HG03139 (cell line): ENCODE measurements around the gene KHK.

Experiments
- ATAC-seq: cut with Tn5 transposase; IDR thresholded peaks from one replicate; pipeline ENCODE4 v1.9.1; 2021; ENCODE audit not compliant: unreplicated experiment

Gene KHK

GRCh38 chr2:27086724-27087593, at the start of gene KHK:
TSS of gene KHK (plus strand) at chr2:27086772. CDS start at chr2:27087260, 488 bp downstream.
- no peak for ATAC-seq

- no peak for ATAC-seq
Observed at GRCh38 chr2:27038012-27038411, 48.6 kb upstream of the KHK start.

GRCh38 chr2:27038631-27039339, 47.8 kb upstream of the KHK start:
- ATAC-seq = no peak

GRCh38 chr2:27039426-27039825, 47.1 kb upstream of the KHK start:
- ATAC-seq = no peak

- no peak for ATAC-seq
Observed at GRCh38 chr2:27039871-27040270, 46.7 kb upstream of the KHK start.

- no peak for ATAC-seq
Observed at GRCh38 chr2:27040282-27040681, 46.3 kb upstream of the KHK start.

GRCh38 chr2:27041752-27042151, 44.8 kb upstream of the KHK start:
- no peak for ATAC-seq

- peak; percentile 46 for ATAC-seq
Observed at GRCh38 chr2:27042159-27042661, 44.4 kb upstream of the KHK start.

GRCh38 chr2:27042985-27043634, 43.5 kb upstream of the KHK start:
- no peak for ATAC-seq

- peak; percentile 10 for ATAC-seq
Observed at GRCh38 chr2:27049422-27050280, 36.9 kb upstream of the KHK start.

GRCh38 chr2:27050281-27050995, 36.1 kb upstream of the KHK start:
- ATAC-seq = peak; percentile 41

GRCh38 chr2:27050996-27051901, 35.3 kb upstream of the KHK start, which contains the start of gene AGBL5:
TSS of gene AGBL5 (plus strand) at chr2:27051668. CDS start at chr2:27052959, 1,291 bp downstream.
- peak; percentile 57 for ATAC-seq

- ATAC-seq = no peak
Observed at GRCh38 chr2:27051902-27052645, 34.5 kb upstream of the KHK start.

- no peak for ATAC-seq
Observed at GRCh38 chr2:27053321-27053720, 33.3 kb upstream of the KHK start.

- no peak for ATAC-seq
Observed at GRCh38 chr2:27053776-27054175, 32.8 kb upstream of the KHK start.

GRCh38 chr2:27054721-27055120, 31.9 kb upstream of the KHK start:
- ATAC-seq = no peak

GRCh38 chr2:27057184-27057583, 29.4 kb upstream of the KHK start:
- no peak for ATAC-seq

- no peak for ATAC-seq
Observed at GRCh38 chr2:27058210-27058609, 28.4 kb upstream of the KHK start.
